NCI-H1436 (cell line): Measurements from ENCODE around the gene PDE6A.
"Not testable (repeated sequence)": the region's sequence is repeated elsewhere in the genome, so short reads cannot be mapped to it uniquely, and the experiment has no call there.

ENCODE experiments used
- DNase-seq: peaks from one replicate; lab custom pipeline; 2025; lab: John Stamatoyannopoulos, UW

PDE6A gene

GRCh38 chr5:149951138-149951749 lies 6.7 kb upstream of the PDE6A start:
- DNase-seq: no peak

GRCh38 chr5:149948993-149949392 lies 4.4 kb upstream of the PDE6A start:
- no peak for DNase-seq

GRCh38 chr5:149946118-149946517 lies 1.5 kb upstream of the PDE6A start:
- DNase-seq: no peak

DNA sequence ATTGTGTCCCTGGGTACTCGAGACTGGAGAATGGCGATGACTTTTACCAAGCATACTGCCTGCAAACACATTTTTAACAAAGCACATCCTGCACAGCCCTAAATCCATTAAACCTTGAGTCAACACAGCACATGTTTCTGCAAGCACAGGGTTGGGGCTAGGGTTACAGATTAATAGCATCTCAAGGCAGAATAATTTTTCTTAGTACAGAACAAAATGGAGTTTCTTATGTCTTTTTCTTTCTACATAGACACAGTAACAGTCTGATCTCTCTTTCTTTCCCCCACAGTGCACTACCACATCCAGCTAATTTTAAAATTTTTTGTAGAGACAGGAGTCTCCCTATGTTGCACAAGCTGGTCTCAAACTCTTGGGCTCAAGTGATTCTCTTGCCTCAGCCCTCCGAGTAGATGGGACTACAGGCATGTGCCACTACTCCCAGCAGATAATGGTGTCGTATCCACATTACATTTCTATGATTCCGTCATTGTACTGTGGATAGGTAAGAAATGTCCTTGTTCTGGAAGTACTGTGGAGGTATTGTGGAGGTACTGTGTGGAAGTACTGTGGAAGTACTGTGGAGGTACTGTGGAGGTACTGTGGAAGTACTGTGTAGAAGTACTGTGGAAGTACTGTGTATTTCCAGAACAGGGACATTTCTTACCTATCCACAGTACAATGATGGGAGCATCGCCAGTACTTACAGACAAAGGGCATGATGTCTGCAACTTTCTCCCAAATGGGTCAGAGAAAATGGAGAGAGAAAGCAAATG lies 1.2 kb downstream of the PDE6A start:
- DNase-seq: not testable (repeated sequence)

- DNase-seq: not testable (repeated sequence)
These were observed 1.8 kb downstream of the PDE6A start for GRCh38 chr5:149942741-149943169.

GRCh38 chr5:149942199-149942598 lies 2.4 kb downstream of the PDE6A start:
- DNase-seq: no peak

GRCh38 chr5:149941795-149942194 lies 2.8 kb downstream of the PDE6A start:
- no peak for DNase-seq

GRCh38 chr5:149940941-149941644 lies 3.5 kb downstream of the PDE6A start:
- DNase-seq: no peak

GRCh38 chr5:149940077-149940574 lies 4.5 kb downstream of the PDE6A start:
- DNase-seq: no peak

- no peak for DNase-seq
These were observed 5.0 kb downstream of the PDE6A start for GRCh38 chr5:149939546-149939945.

DNA sequence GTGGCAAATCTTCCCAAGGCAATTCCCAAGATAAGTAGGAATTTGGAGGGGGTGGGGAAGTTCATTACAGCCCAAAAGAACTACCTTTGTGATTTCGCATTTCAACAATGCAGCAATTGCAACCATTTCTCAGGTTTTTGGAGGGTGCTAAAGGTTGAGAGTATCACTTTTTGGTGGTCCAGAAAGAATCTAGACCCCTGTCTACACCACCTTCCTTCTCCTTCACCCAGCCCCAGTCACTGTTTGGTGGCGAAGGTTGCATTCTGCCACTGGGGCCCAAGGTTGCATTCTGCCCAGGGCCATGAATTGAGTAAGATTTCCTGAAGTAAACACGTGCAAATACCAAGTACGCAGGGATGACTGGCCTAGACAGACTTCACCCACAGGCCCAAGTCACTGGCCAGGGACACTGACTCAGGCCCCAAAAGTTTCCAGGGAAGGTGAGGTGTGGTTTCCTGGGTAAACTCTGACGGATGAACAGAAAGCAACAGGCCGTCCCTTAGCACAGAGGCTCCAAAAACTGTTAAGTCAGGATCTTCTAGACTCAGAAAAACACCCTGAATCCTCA lies 5.7 kb downstream of the PDE6A start:
- DNase-seq: no peak

DNA sequence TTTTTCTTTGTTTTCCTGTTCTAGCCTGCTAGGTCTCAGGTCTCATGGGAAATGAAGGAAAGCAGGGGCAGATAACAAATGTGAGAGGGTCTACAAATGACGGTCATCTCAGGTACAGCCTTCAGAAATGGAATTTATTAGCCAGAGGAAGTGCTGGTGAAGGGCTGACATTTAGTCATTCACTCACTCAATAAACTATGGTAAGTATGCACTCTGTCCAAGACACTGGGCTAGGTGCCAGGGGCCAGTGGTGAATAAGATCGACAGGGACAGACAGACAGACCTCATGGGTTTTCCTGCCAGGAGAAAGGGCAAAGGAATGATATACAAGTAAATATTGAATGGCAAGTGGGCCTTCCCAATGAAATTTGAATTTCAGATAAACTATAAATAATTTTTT lies 6.3 kb downstream of the PDE6A start:
- no peak for DNase-seq

GRCh38 chr5:149937610-149938009 lies 7.0 kb downstream of the PDE6A start:
- peak; percentile 78 for DNase-seq

GRCh38 chr5:149936700-149937091 lies 7.9 kb downstream of the PDE6A start:
- DNase-seq: no peak

GRCh38 chr5:149936044-149936699 lies 8.4 kb downstream of the PDE6A start:
- DNase-seq: no peak

DNA sequence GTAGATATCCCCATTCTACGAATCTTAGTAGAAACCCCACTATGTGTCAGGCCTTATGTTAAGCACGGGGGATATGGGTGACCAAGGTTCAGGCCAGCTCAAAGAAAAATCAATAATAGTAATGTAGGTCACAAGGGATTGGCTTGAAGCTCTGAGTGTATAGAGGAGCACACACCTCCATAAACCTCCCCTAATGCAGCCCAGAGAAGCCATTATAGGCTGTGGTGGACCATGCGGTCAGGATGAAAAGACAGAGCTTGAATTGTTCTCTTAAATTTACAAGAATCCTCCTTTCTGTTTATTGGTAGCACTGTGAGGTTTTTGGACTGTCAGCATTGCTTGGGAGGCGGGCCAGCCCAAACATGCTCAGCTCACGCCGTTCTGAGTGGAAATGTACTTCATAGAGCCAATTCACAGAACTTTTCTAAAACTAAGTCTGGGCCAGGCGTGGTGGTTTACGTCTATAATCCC lies 9.1 kb downstream of the PDE6A start:
- DNase-seq: no peak

GRCh38 chr5:149932445-149933350 lies 11.9 kb downstream of the PDE6A start:
- DNase-seq: no peak

- no peak for DNase-seq
These were observed 12.6 kb downstream of the PDE6A start for GRCh38 chr5:149931992-149932436.

- no peak for DNase-seq
These were observed 13.6 kb downstream of the PDE6A start for GRCh38 chr5:149930749-149931574.
